Mesenteric fat pad (tissue), 1 donor: ENCODE results near the gene PNPLA1. TPM values are rescaled to one million over a fixed set of nuclear protein-coding genes. Genes with fewer than 3 reads are reported as not detected.

Source experiments
- DNase-seq: peaks from one replicate; pipeline ENCODE4 v3.0.0-alpha.2; 2020; ENCODE audit warnings: low spot score
- total RNA-seq: library from RNA; stranded (reverse); fragmentation: NEBNext Ultra II Directional; extraction: Animal tissue kit (Norgen Biotek cat#: 25700); gene quantifications from one replicate; pipeline ENCODE4 v1.2.1, GENCODE V29; 2021
- donor health status: DM: yes; HTN: yes; CAD: no.

Gene PNPLA1
- total RNA-seq, 1 donor from 2014 or later: 0.32 TPM

- DNase-seq: no peak
Measured at GRCh38 chr6:36314221-36315014, 44.6 kb downstream of the PNPLA1 start.

- no peak for DNase-seq
Measured at GRCh38 chr6:36315921-36316320, 46.1 kb downstream of the PNPLA1 start.

GRCh38 chr6:36317623-36318022, 47.8 kb downstream of the PNPLA1 start:
- DNase-seq: no peak

- no peak for DNase-seq
Measured at GRCh38 chr6:36318690-36319435, 49.0 kb downstream of the PNPLA1 start.

- DNase-seq: no peak
Measured at GRCh38 chr6:36319436-36319762, 49.5 kb downstream of the PNPLA1 start.

GRCh38 chr6:36319821-36320220, 50.0 kb downstream of the PNPLA1 start:
- DNase-seq: no peak

GRCh38 chr6:36320475-36320874, 50.6 kb downstream of the PNPLA1 start:
- DNase-seq: no peak

GRCh38 chr6:36322591-36322990, 52.7 kb downstream of the PNPLA1 start:
- no peak for DNase-seq

- DNase-seq: no peak
Measured at GRCh38 chr6:36323062-36323461, 53.2 kb downstream of the PNPLA1 start.

- DNase-seq: no peak
Measured at GRCh38 chr6:36324191-36324590, 54.3 kb downstream of the PNPLA1 start.

- no peak for DNase-seq
Measured at GRCh38 chr6:36324715-36325114, 54.9 kb downstream of the PNPLA1 start.

GRCh38 chr6:36326356-36326995, 56.6 kb downstream of the PNPLA1 start:
- no peak for DNase-seq

- DNase-seq: no peak
Measured at GRCh38 chr6:36327226-36327918, 57.5 kb downstream of the PNPLA1 start.

GRCh38 chr6:36327919-36328236, 58.0 kb downstream of the PNPLA1 start:
- no peak for DNase-seq

GRCh38 chr6:36328600-36328999, 58.7 kb downstream of the PNPLA1 start:
- DNase-seq: no peak

GRCh38 chr6:36329798-36330291, 60.0 kb downstream of the PNPLA1 start:
- no peak for DNase-seq

GRCh38 chr6:36330366-36330765, 60.5 kb downstream of the PNPLA1 start:
- no peak for DNase-seq

- DNase-seq: no peak
Measured at GRCh38 chr6:36331381-36331780, 61.5 kb downstream of the PNPLA1 start.

GRCh38 chr6:36333171-36333895, 63.5 kb downstream of the PNPLA1 start:
- no peak for DNase-seq

- no peak for DNase-seq
Measured at GRCh38 chr6:36333931-36334725, 64.3 kb downstream of the PNPLA1 start.
